Measurements from ENCODE around the gene IL3. TPM values are rescaled to one million over a fixed set of nuclear protein-coding genes. Genes with fewer than 3 reads are reported as not detected.

IL3 gene
- total and polyA plus RNA-seq, 2 experiments from 2014 or later, result 0.37 TPM; not detected in 1

- Histone ChIP-seq H2AFZ (no peak overlapping the region), H3K9me2 (replicated peaks; ENCODE audit: insufficient read depth) (no peaks in the 10 kb centered on the region), H3K4me1 (ENCODE audit: insufficient read depth) (no peaks in the 10 kb centered on the region), H3K4me3 (no peak overlapping the region), H3K27me3 (no peaks in the 10 kb centered on the region), H3K4me2 (no peak overlapping the region), H3K36me3 (replicated peaks; ENCODE audit: insufficient read depth, low read depth) (no peaks in the 10 kb centered on the region), H3K79me2 (no peaks in the 10 kb centered on the region), H3K27ac (no peak overlapping the region), H3K9me3 (ENCODE audit: low read depth) (no peaks in the 10 kb centered on the region), H4K20me1 (ENCODE audit: insufficient read depth, poor library complexity, severe bottlenecking) (no peaks in the 10 kb centered on the region)
- 90% methylated on average over 8 of the region's 8 CpGs for WGBS (ENCODE audit: low lambda C conversion rate, missing lambda C conversion rate)
- TF ChIP-seq EZH2phosphoT487 (IDR thresholded peaks at IDR 0.05; ENCODE audit: low read depth, severe bottlenecking, unreplicated experiment), result no peak
- no peak for TF ChIP-seq CTCF (IDR thresholded peaks at IDR 0.05; ENCODE audit: poor library complexity)
- TF ChIP-seq EZH2 (IDR thresholded peaks at IDR 0.05; ENCODE audit: borderline replicate concordance), result no peak
- DNase-seq (ENCODE audit: low spot score), result no peak
Observed at GRCh38 chr5:132082329-132083023, 22.0 kb downstream of the IL3 start.

GRCh38 chr5:132083071-132083678 is 22.7 kb downstream of the IL3 start:
- no peak overlapping the region for H3K4me2 ChIP-seq
- H3K36me3 ChIP-seq (replicated peaks; ENCODE audit: insufficient read depth, low read depth), result no peaks in the 10 kb centered on the region
- 86% methylated on average over 4 of the region's 4 CpGs for WGBS (ENCODE audit: low lambda C conversion rate, missing lambda C conversion rate)
- no peaks in the 10 kb centered on the region for H3K9me3 ChIP-seq (ENCODE audit: low read depth)
- H3K4me1 ChIP-seq (ENCODE audit: insufficient read depth), result no peaks in the 10 kb centered on the region
- H3K4me3 ChIP-seq, result no peak overlapping the region
- H3K9me2 ChIP-seq (replicated peaks; ENCODE audit: insufficient read depth), result no peaks in the 10 kb centered on the region
- no peak overlapping the region for H2AFZ ChIP-seq
- TF ChIP-seq EZH2 (IDR thresholded peaks at IDR 0.05; ENCODE audit: borderline replicate concordance) (no peak), EZH2phosphoT487 (IDR thresholded peaks at IDR 0.05; ENCODE audit: low read depth, severe bottlenecking, unreplicated experiment) (no peak), CTCF (IDR thresholded peaks at IDR 0.05; ENCODE audit: poor library complexity) (no peak)
- no peaks in the 10 kb centered on the region for H4K20me1 ChIP-seq (ENCODE audit: insufficient read depth, poor library complexity, severe bottlenecking)
- H3K27me3 ChIP-seq, result no peaks in the 10 kb centered on the region
- H3K27ac ChIP-seq, result no peak overlapping the region
- DNase-seq (ENCODE audit: low spot score), result no peak
- no peaks in the 10 kb centered on the region for H3K79me2 ChIP-seq

GRCh38 chr5:132085686-132086085 is 25.2 kb downstream of the IL3 start:
- Histone ChIP-seq H3K9me3 (ENCODE audit: low read depth) (no peaks in the 10 kb centered on the region), H3K27me3 (no peaks in the 10 kb centered on the region), H3K36me3 (replicated peaks; ENCODE audit: insufficient read depth, low read depth) (no peaks in the 10 kb centered on the region), H3K27ac (no peak overlapping the region), H3K4me1 (ENCODE audit: insufficient read depth) (no peaks in the 10 kb centered on the region), H3K9me2 (replicated peaks; ENCODE audit: insufficient read depth) (no peaks in the 10 kb centered on the region), H3K4me2 (no peak overlapping the region), H3K4me3 (no peak overlapping the region), H4K20me1 (ENCODE audit: insufficient read depth, poor library complexity, severe bottlenecking) (no peaks in the 10 kb centered on the region), H3K79me2 (no peaks in the 10 kb centered on the region), H2AFZ (no peak overlapping the region)
- TF ChIP-seq EZH2 (IDR thresholded peaks at IDR 0.05; ENCODE audit: borderline replicate concordance) (no peak), EZH2phosphoT487 (IDR thresholded peaks at IDR 0.05; ENCODE audit: low read depth, severe bottlenecking, unreplicated experiment) (no peak), CTCF (IDR thresholded peaks at IDR 0.05; ENCODE audit: poor library complexity) (no peak)
- 87% methylated on average over 4 of the region's 4 CpGs for WGBS (ENCODE audit: low lambda C conversion rate, missing lambda C conversion rate)
- DNase-seq (ENCODE audit: low spot score), result no peak

Measured in hepatocyte (in vitro differentiated cells).